H9 (cell line): Measurements from ENCODE around the gene ARPIN. TPM values are rescaled to one million over a fixed set of nuclear protein-coding genes. Genes with fewer than 3 reads are reported as not detected.

Source experiments
- DNase-seq: peaks from one replicate; pipeline ENCODE4 v3.0.0-alpha.2; 2017
- H2AFZ ChIP-seq: one replicate; pipeline ENCODE4 v1.6.1; 2013; ENCODE audit warnings: mild to moderate bottlenecking, low read length, control low read depth, moderate library complexity
- H2AK5ac ChIP-seq: 2 replicates; pipeline ENCODE4 v1.6.1; 2013; ENCODE audit warnings: low read length, control low read depth, mixed read lengths; ENCODE audit not compliant: insufficient read length
- H2BK120ac ChIP-seq: one replicate; pipeline ENCODE4 v1.6.1; 2013; ENCODE audit warnings: low read depth, mild to moderate bottlenecking, low read length, control low read depth, inconsistent platforms; ENCODE audit not compliant: poor library complexity, severe bottlenecking
- H2BK12ac ChIP-seq: 2 replicates; pipeline ENCODE4 v1.6.1; 2013; ENCODE audit warnings: low read length, control low read depth, mixed read lengths, low read depth; ENCODE audit not compliant: insufficient read length
- H2BK15ac ChIP-seq: 2 replicates; pipeline ENCODE4 v1.6.1; 2013; ENCODE audit warnings: low read depth, low read length, control low read depth
- H2BK20ac ChIP-seq: one replicate; pipeline ENCODE4 v1.6.1; 2013; ENCODE audit warnings: low read depth, mild to moderate bottlenecking, low read length, control low read depth, inconsistent platforms; ENCODE audit not compliant: poor library complexity, severe bottlenecking
- H2BK5ac ChIP-seq: 2 replicates; pipeline ENCODE4 v1.6.1; 2013; ENCODE audit warnings: low read length, control low read depth, mixed read lengths; ENCODE audit not compliant: insufficient read length
- H3K14ac ChIP-seq: 2 replicates; pipeline ENCODE4 v1.6.1; 2013; ENCODE audit warnings: low read length, control low read depth; ENCODE audit not compliant: insufficient read depth
- H3K18ac ChIP-seq: 2 replicates; pipeline ENCODE4 v1.6.1; 2013; ENCODE audit warnings: low read depth, mild to moderate bottlenecking, mixed read lengths, low read length, control low read depth; ENCODE audit not compliant: insufficient read length
- H3K23ac ChIP-seq: 2 replicates; pipeline ENCODE4 v1.6.1; 2013; ENCODE audit warnings: low read length, control low read depth, mixed read lengths, low read depth; ENCODE audit not compliant: insufficient read length
- H3K23me2 ChIP-seq: 2 replicates; pipeline ENCODE4 v1.6.1; 2013; ENCODE audit warnings: low read depth, mild to moderate bottlenecking, mixed read lengths, low read length, control low read depth; ENCODE audit not compliant: insufficient read length, poor library complexity, severe bottlenecking
- H3K27ac ChIP-seq: 2 replicates; pipeline ENCODE4 v1.5.1; 2013; ENCODE audit warnings: low read length, control low read depth, mixed read lengths, low read depth; ENCODE audit not compliant: insufficient read length
- H3K27me3 ChIP-seq: 2 replicates; pipeline ENCODE4 v1.6.1; 2013; ENCODE audit warnings: low read length, control low read depth, inconsistent platforms; ENCODE audit not compliant: insufficient read depth
- H3K4ac ChIP-seq: 2 replicates; pipeline ENCODE4 v1.6.1; 2013; ENCODE audit warnings: low read depth, mild to moderate bottlenecking, control low read depth, inconsistent platforms, low read length, moderate library complexity
- H3K4me1 ChIP-seq: 2 replicates; pipeline ENCODE4 v1.6.1; 2013; ENCODE audit warnings: low read length, control low read depth, inconsistent platforms; ENCODE audit not compliant: insufficient read depth
- H3K4me2 ChIP-seq: 2 replicates; pipeline ENCODE4 v1.6.1; 2013; ENCODE audit warnings: low read length, control low read depth, mixed read lengths; ENCODE audit not compliant: insufficient read length, insufficient read depth
- H3K56ac ChIP-seq: 2 replicates; pipeline ENCODE4 v1.6.1; 2013; ENCODE audit warnings: low read depth, mild to moderate bottlenecking, mixed read lengths, low read length, control low read depth; ENCODE audit not compliant: insufficient read length
- H3K79me1 ChIP-seq: 2 replicates; pipeline ENCODE4 v1.6.1; 2013; ENCODE audit warnings: low read depth, mild to moderate bottlenecking, moderate library complexity, low read length, control low read depth, inconsistent platforms; ENCODE audit not compliant: insufficient read depth, poor library complexity, severe bottlenecking
- H3K79me2 ChIP-seq: 2 replicates; pipeline ENCODE4 v1.6.1; 2013; ENCODE audit warnings: low read length, control low read depth, inconsistent platforms; ENCODE audit not compliant: insufficient read depth
- H3K9ac ChIP-seq: 2 replicates; pipeline ENCODE4 v1.6.1; 2013; ENCODE audit warnings: low read length, control low read depth, mixed read lengths; ENCODE audit not compliant: insufficient read length; ENCODE audit errors: extremely low read depth
- H3K9me3 ChIP-seq: one replicate; pipeline ENCODE4 v1.6.1; 2013; ENCODE audit warnings: low read depth, low read length, inconsistent platforms; ENCODE audit not compliant: control insufficient read depth
- H3T11ph ChIP-seq: one replicate; pipeline ENCODE4 v1.6.1; 2013; ENCODE audit warnings: mild to moderate bottlenecking, low read length, control low read depth, inconsistent platforms
- H4K20me1 ChIP-seq: one replicate; pipeline ENCODE4 v1.6.1; 2013; ENCODE audit not compliant: control insufficient read depth, insufficient read length, insufficient read depth
- H4K5ac ChIP-seq: 2 replicates; pipeline ENCODE4 v1.6.1; 2013; ENCODE audit warnings: low read depth, mild to moderate bottlenecking, mixed read lengths, low read length, control low read depth; ENCODE audit not compliant: insufficient read length
- H4K8ac ChIP-seq: replicated peaks from 2 replicates; pipeline ENCODE4 v1.6.1; 2013; ENCODE audit warnings: low read length, control low read depth, mixed read lengths, low read depth; ENCODE audit not compliant: insufficient read length
- H4K91ac ChIP-seq: 2 replicates; pipeline ENCODE4 v1.6.1; 2013; ENCODE audit warnings: low read depth, mild to moderate bottlenecking, moderate library complexity, mixed read lengths, low read length, control low read depth; ENCODE audit not compliant: insufficient read length
- H3K27ac Mint-ChIP-seq, 3 experiments: 2 replicates in 2 of 3; 3 replicates in 1 of 3; pipeline ENCODE4 v1.8.0; 2020 to 2021; ENCODE audit warnings: mixed read lengths in 3 of 3, mild to moderate bottlenecking in 1 of 3, moderate library complexity in 1 of 3
- H3K27me3 Mint-ChIP-seq: 2 replicates; pipeline ENCODE4 v1.8.0; 2021; ENCODE audit warnings: low read depth, mild to moderate bottlenecking, moderate library complexity, mixed read lengths
- H3K36me3 Mint-ChIP-seq, 3 experiments: 2 replicates in 2 of 3; 3 replicates in 1 of 3; pipeline ENCODE4 v1.8.0; 2020 to 2021; ENCODE audit warnings: low read depth in 3 of 3, mixed read lengths in 3 of 3; ENCODE audit not compliant: insufficient read depth in 1 of 3
- H3K4me1 Mint-ChIP-seq, 2 experiments: 2 replicates each; pipeline ENCODE4 v1.8.0; 2020; ENCODE audit warnings: mixed read lengths in 2 of 2
- H3K4me3 Mint-ChIP-seq, 2 experiments: 2 replicates in 1 of 2; 3 replicates in 1 of 2; pipeline ENCODE4 v1.8.0; 2020 to 2021; ENCODE audit warnings: mild to moderate bottlenecking in 2 of 2, mixed read lengths in 2 of 2, moderate library complexity in 1 of 2
- H3K9me3 Mint-ChIP-seq, 2 experiments: 2 replicates in 1 of 2; 3 replicates in 1 of 2; pipeline ENCODE4 v1.8.0; 2020; ENCODE audit warnings: mild to moderate bottlenecking in 2 of 2, mixed read lengths in 2 of 2, moderate library complexity in 1 of 2
- CTCF ChIP-seq: fragments of 200-600 bp; sonication (generic); conservative IDR thresholded peaks from 3 replicates; pipeline ENCODE4 v1.8.0; 2021; ENCODE audit warnings: antibody characterized with exemption, mild to moderate bottlenecking
- WGBS: extraction: QIAGEN DNeasy Blood & Tissue Kit; methylation state at CpG from one replicate; pipeline ENCODE4 v1.1.7; 2013; ENCODE audit warnings: missing lambda C conversion rate, low lambda C conversion rate, mixed read lengths; ENCODE audit not compliant: insufficient read length; ENCODE audit errors: extremely low coverage; 5-methylcytosine and 5-hydroxymethylcytosine counted together
- total RNA-seq: library from RNA; stranded (reverse); gene quantifications from 2 replicates; pipeline ENCODE4 v1.2.1, GENCODE V29; 2021

Gene ARPIN
- total RNA-seq, 1 experiment from 2014 or later: 6.4 TPM

- no peak overlapping the region for H2BK120ac ChIP-seq
- no peak overlapping the region for H2AFZ ChIP-seq
- no peaks in the 10 kb centered on the region for H3K79me2 ChIP-seq
- H3K56ac ChIP-seq: no peak overlapping the region
- H4K91ac ChIP-seq: no peak overlapping the region
- no peak overlapping the region for H3T11ph ChIP-seq
- H3K27me3 Mint-ChIP-seq: peaks cover 2% of the 10 kb centered on the region; the same call in 1 of the 2 replicates
- peaks cover 0 to 5% (median 2%) of the 10 kb centered on the region in 3 experiments; a peak in 2 of 7 replicates for H3K36me3 Mint-ChIP-seq
- H3K18ac ChIP-seq: no peak overlapping the region
- 0 out of 7 replicates have a peak overlapping the region, but pooled peaks of 1 of the 3 experiments have one; percentile 12 for H3K27ac Mint-ChIP-seq
- no peaks in the 10 kb centered on the region; the same call in 1 of the 2 replicates for H3K27me3 ChIP-seq
- H4K20me1 ChIP-seq: no peaks in the 10 kb centered on the region
- H3K23ac ChIP-seq: no peak overlapping the region
- H3K4me1 Mint-ChIP-seq: 0 out of 4 replicates have a peak, but pooled peaks cover 0 to 4% of the 10 kb centered on the region in 2 experiments
- H2BK5ac ChIP-seq: no peak overlapping the region
- H3K9me3 ChIP-seq: no peaks in the 10 kb centered on the region
- no peak overlapping the region for H3K9ac ChIP-seq
- H2BK15ac ChIP-seq: no peak overlapping the region
- H3K14ac ChIP-seq: no peak overlapping the region
- H4K5ac ChIP-seq: no peak overlapping the region
- no peaks in the 10 kb centered on the region for H3K4me1 ChIP-seq
- H3K79me1 ChIP-seq: no peaks in the 10 kb centered on the region
- no peak overlapping the region for H3K4ac ChIP-seq
- no peak overlapping the region for H2BK20ac ChIP-seq
- no peak for DNase-seq
- no peak overlapping the region for H3K4me2 ChIP-seq
- no peak overlapping the region for H2AK5ac ChIP-seq
- H4K8ac ChIP-seq: no peak overlapping the region
- WGBS: no CpG with 5 or more reads among the region's 5 CpGs
- no peaks in the 10 kb centered on the region for H3K9me3 Mint-ChIP-seq
- no peaks in the 10 kb centered on the region for H3K23me2 ChIP-seq
- H3K4me3 Mint-ChIP-seq: no peak overlapping the region
- TF ChIP-seq CTCF: no peak
- no peak overlapping the region for H2BK12ac ChIP-seq
- H3K27ac ChIP-seq: no peak overlapping the region
These were observed 6.8 kb downstream of the ARPIN start for GRCh38 chr15:89905846-89906378.
